NB4 (cell line): ENCODE data around the gene RNF169.

Experiments used
- DNase-seq: peaks from one replicate; pipeline ENCODE4 v3.0.0; 2010; ENCODE audit warnings: low read depth
- H3K4me3 ChIP-seq: one replicate; pipeline ENCODE4 v1.5.1; 2011; ENCODE audit warnings: mild to moderate bottlenecking, low read depth, low read length, moderate library complexity
- MYC ChIP-seq: IDR thresholded peaks from 2 replicates; pipeline ENCODE4 v1.6.1; 2011; ENCODE audit warnings: low read depth, low read length
- POLR2A ChIP-seq: IDR thresholded peaks from 2 replicates; pipeline ENCODE4 v1.6.1; 2011; ENCODE audit warnings: mild to moderate bottlenecking; ENCODE audit not compliant: insufficient read length; ENCODE audit errors: extremely low read depth
- TF ChIP-seq, protein P1 (sequence below): IDR thresholded peaks from 2 replicates; pipeline ENCODE4 v1.6.1; 2011; ENCODE audit warnings: low read depth, low read length
- TF ChIP-seq, protein P2 (sequence below): IDR thresholded peaks from one replicate; pipeline ENCODE4 v1.5.1; 2012; ENCODE audit warnings: low read depth, low read length

Gene RNF169

GRCh38 chr11:74847895-74848294 is 99.2 kb downstream of the RNF169 start:
- TF ChIP-seq, protein P1, sequence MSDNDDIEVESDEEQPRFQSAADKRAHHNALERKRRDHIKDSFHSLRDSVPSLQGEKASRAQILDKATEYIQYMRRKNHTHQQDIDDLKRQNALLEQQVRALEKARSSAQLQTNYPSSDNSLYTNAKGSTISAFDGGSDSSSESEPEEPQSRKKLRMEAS: no peak
- TF ChIP-seq MYC: no peak
- TF ChIP-seq POLR2A: no peak
- no peak overlapping the region for H3K4me3 ChIP-seq

DNA sequence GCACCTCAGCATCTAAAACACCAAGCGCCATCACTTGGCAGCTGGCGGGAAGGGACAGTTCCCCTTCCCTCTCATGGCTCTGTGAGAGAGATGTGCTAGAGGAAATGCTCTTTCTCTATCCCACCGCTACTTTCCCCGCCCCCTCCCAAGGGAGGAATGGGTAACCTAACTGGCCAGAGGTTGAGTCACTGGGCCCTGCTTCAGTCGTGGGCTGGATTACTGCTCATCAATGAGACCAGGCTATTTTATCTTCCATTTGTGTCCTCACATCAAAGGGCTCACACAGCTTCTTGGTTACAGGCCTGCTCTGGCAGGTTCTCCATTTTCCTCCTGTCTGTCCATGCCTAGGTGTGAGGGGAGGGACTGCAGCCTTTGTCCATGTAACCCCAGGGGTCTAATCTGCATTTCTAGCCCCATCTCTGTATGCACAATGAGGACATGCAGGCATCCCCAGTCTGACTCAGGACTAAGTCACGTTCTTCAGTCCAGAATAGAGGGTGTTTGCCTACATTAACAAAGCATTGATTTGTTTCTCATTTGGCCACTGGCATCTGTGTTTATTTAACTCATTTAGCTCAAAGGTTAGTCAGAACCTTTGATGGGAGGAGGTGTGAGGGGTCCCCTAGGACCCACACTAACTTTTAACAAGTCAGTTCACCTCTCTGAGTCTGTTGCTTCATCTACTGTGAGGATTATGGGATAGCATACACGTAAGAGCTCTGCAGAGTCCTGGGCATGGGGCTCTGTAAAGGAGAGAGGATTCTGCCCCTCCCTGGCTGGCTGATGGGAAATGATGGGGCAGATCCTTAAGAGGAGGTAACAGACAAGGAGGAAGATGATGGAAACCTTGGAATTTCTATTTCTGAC is 101.1 kb downstream of the RNF169 start:
- no peak overlapping the region for H3K4me3 ChIP-seq
- TF ChIP-seq POLR2A (no peak), MYC (no peak)
- TF ChIP-seq, protein P1: no peak
- TF ChIP-seq, protein P2, sequence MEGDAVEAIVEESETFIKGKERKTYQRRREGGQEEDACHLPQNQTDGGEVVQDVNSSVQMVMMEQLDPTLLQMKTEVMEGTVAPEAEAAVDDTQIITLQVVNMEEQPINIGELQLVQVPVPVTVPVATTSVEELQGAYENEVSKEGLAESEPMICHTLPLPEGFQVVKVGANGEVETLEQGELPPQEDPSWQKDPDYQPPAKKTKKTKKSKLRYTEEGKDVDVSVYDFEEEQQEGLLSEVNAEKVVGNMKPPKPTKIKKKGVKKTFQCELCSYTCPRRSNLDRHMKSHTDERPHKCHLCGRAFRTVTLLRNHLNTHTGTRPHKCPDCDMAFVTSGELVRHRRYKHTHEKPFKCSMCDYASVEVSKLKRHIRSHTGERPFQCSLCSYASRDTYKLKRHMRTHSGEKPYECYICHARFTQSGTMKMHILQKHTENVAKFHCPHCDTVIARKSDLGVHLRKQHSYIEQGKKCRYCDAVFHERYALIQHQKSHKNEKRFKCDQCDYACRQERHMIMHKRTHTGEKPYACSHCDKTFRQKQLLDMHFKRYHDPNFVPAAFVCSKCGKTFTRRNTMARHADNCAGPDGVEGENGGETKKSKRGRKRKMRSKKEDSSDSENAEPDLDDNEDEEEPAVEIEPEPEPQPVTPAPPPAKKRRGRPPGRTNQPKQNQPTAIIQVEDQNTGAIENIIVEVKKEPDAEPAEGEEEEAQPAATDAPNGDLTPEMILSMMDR: no peak
- peak; percentile 78 for DNase-seq

More at GRCh38 chr11:74847895-74848294, 99.2 kb downstream of the RNF169 start:
- DNase-seq: no peak

GRCh38 chr11:74853223-74853622 is 104.6 kb downstream of the RNF169 start:
- DNase-seq: no peak

DNA sequence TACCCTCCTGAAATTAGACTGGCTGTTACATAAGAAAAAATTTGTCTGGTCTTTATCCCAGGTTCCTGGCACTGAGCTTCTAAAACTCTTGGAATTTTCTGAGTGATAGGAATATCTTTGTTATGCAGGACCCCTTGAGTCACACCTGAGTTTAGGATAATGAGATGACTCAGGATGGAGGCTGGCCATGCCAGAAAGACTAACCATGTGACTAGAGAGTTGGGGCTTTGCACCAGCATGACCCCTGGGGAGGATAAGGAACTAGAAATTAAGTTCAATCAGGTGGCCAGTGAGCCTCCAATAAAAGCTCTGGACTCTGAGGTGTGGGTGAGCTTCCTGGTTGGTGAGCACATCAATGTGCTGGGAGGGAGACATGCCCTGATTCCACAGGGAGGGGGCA is 112.1 kb downstream of the RNF169 start:
- TF ChIP-seq, protein P2: no peak
- TF ChIP-seq, protein P1: no peak
- no peak for TF ChIP-seq MYC
- no peak for TF ChIP-seq POLR2A
- no peak overlapping the region for H3K4me3 ChIP-seq
- no peak for DNase-seq

More at GRCh38 chr11:74853223-74853622, 104.6 kb downstream of the RNF169 start:
- H3K4me3 ChIP-seq: no peak overlapping the region
- TF ChIP-seq, protein P1: no peak
- no peak for TF ChIP-seq POLR2A
- TF ChIP-seq MYC: no peak
- TF ChIP-seq, protein P2: no peak

DNA sequence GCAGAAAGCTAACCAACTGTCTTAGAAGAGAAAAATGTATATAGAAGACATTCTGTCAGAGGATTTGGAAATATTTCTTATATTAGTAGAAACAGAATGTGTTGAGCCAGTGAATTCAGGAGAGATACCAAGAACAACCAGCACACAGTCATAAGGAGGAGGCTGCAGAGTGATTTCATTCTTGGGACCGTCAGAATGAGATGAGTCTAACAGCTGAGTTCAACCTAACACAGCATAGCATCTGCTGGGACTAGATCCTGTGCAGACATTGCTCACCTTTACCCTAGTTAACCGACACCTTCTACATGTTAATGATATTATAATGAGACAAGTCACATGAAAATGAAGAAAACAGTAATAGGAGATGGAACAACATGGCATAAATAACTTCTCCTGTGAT is 114.8 kb downstream of the RNF169 start:
- TF ChIP-seq, protein P1: no peak
- TF ChIP-seq, protein P2: no peak
- TF ChIP-seq POLR2A: no peak
- TF ChIP-seq MYC: no peak
- no peak for DNase-seq
- H3K4me3 ChIP-seq: no peak overlapping the region

GRCh38 chr11:74866557-74866956 is 117.9 kb downstream of the RNF169 start:
- TF ChIP-seq, protein P2: no peak
- TF ChIP-seq MYC (no peak), POLR2A (no peak)
- TF ChIP-seq, protein P1: no peak
- no peak for DNase-seq
- no peak overlapping the region for H3K4me3 ChIP-seq
